HG02840 (cell line): ENCODE measurements around the gene ZNF669.
A peak's percentile ranks its signal among the peaks of the same experiment; 100 is the strongest.
"Not testable (repeated sequence)": the region's sequence is repeated elsewhere in the genome, so short reads cannot be mapped to it uniquely, and the experiment has no call there.

Experiments
- ATAC-seq: cut with Tn5 transposase; IDR thresholded peaks from one replicate; pipeline ENCODE4 v1.9.1; 2021; ENCODE audit warnings: mild to moderate bottlenecking, moderate library complexity, moderate number of reproducible peaks; ENCODE audit not compliant: unreplicated experiment, low FRiP score

ZNF669 gene

DNA sequence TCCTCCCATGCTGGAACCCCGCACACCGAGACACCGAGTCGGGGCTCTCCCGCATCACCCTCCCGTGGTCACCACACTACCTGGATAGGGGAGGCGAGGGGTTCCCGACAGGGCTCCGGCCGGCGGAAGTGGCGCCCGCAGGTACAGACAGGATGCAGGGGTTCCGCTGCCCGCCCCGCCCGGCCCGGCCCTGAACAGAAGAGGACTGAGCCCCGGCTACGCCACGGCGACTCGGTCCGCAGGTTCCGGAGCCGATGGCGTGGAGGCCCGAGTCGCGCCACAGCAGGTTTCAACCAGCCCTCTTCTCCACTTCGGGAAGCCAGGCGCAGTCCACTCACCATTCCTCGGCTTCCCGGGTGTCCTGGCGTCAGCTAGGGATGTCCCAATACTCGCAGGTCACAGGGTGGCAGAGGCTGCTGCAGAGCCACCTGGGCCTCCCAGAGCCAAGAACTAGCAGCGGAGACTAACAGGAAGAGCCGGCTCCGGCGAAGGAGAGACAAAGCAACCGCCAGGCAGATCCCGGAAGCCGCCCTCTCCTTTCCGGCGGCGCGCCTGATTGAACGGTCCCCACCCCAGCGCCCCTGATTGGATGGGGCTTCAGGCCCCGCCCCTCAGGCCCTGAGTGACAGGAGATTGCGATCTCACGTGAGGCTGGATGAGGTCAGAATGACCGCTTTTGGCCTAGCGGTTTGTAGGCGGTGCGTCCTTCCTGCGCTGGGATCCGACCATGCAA, at the start of gene ZNF669:
ZNF669 (minus strand) TSS at position 498 of the 733 bp plus-strand sequence; CDS start at position 341, 157 bp downstream.
- ATAC-seq: peak; percentile 100

DNA sequence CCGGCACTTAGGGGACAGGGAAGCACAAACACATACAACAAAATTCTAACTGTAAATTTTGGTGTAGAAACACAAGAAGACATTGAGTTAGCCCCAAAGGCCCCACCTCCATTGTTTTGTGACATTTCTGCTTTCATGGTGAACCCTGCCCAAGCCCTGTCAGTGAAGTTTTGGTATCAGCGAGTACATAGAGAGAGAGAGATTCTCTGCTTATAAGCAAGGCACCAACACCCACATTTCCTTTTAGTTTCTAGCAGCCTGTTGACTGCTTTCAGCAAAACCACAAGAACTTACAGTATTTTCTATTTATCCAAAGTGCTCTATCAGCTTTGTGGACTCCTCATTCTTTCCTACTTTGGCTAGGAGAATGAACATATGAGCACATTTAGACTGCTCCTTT, 43.6 kb upstream of the ZNF669 start:
- ATAC-seq: no peak

DNA sequence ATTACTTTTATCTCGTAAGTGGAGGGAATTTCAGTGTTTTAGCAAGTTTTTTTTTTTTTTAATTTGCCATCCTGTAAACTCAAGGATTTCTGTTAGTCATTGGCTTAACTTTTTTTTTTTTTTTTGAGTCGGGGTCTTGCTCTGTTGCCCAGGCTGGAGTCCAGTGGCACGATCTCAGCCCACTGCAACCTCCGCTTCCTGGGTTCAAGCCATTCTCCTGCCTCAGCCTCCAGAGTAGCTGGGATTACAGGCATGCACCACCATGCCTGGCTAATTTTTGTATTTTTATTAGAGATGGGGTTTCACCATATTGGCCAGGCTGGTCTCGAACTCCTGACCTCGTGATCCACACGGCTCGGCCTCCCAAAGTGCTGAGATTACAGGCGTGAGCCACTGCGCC, 43.0 kb upstream of the ZNF669 start:
- not testable (repeated sequence) for ATAC-seq

DNA sequence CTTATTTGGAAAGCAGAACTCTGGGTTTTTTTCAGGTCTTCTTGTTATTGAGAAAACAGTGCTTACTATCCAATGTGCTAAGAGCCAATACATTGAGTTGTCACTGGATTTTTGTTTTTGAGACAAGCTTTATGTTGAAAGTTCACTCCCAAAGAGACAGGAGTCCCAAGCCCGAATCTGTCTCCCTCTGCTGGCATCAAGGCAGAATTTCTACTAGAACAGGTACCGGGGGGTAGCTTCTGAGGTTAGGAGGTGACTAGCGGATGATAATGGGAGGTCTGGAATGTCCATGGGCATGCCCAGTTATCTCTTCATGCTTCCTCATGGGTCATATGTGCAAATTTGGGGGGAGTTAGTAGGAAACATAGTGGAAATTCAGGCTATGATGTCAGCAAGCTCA, 42.5 kb upstream of the ZNF669 start:
- ATAC-seq: no peak

DNA sequence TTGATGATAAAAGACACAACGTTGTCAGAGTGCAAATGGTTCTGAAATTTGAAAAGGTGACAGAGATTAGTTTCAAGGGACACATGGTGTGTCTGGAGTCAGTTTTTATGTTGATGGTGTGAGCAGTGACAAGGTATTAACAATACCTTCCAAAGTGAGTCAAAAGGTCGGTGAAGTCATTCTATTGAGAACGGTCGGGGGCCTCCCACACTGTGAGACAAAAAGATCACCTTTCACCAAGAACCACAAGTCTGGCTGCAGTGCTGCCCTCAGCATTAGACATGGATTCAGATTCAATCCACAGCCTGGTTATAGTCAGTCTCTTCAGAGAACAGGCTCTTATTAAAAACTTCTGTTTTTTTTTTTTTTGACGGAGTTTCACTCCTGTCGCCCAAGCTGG, 41.1 kb upstream of the ZNF669 start:
- ATAC-seq: no peak

DNA sequence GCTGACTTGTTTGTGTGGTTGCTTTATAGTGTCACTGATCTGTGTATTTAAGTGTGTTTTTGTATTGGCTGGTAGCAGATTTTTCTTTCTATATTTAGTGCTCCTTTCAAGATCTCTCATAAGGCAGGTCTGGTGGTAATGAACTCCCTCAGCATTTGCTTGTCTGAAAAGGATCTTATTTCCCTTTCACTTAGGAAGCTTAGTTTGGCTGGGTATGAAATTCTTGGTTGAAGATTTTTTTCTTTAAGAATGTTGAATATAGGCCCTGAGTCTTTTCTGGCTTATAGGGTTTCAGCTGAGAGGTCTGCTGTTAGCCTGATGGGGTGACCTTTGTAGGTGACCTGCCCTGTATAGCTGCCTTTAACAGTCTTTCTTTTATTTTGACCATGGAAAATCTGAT, 35.4 kb upstream of the ZNF669 start:
- not testable (repeated sequence) for ATAC-seq

DNA sequence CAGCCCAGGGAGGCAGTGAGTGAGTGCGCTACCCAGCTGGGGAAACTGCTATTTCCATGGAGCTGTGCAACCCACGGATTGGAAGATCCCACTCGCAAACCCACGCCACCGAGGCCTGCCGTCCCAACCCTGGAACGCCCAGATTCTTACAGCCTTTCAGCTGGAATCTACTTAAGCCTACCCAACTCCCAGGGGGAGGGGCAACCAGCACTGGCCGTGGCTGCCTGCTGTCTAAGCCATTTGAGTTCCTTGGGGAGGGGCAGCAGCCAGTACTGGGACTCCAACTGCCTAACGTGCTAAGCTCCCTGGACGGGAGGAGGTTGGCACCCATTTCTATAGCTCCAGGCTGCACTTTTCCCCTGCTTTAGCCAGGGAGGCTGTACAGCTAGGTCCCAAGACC, 27.1 kb upstream of the ZNF669 start:
- no peak for ATAC-seq

DNA sequence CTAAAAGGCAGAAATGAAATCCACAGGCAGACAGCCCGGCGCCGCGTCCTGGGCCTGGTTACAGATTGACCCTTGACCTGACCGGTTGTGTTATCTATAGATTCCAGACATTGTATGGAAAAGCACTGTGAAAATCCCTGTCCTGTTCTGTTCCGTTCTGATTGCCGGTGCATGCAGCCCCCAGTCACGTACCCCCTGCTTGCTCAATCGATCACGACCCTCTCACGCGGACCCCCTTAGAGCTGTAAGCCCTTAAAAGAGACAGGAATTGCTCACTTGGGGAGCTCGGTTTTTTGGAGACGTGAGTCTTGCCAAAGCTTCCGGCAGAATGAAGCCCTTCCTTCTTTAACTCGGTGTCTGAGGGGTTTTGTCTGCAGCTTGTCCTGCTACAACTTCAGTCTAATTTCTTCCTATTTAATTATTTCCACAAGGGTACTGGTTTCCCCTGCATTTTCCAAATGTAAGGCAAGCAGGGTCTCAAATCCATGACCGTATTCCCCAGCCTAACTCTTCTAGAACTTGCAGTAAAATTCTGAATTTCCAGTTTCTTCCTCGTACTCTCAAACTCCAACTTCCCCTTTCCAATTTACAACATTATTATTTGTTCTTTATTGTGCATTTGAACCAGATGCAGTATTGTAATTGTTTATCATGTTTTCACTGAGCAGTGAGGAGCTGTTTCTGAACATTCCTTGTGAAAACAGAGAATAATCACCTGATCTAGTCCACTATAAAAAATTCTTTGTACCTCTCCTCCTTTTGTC, 23.5 kb upstream of the ZNF669 start:
- ATAC-seq: not testable (repeated sequence)

DNA sequence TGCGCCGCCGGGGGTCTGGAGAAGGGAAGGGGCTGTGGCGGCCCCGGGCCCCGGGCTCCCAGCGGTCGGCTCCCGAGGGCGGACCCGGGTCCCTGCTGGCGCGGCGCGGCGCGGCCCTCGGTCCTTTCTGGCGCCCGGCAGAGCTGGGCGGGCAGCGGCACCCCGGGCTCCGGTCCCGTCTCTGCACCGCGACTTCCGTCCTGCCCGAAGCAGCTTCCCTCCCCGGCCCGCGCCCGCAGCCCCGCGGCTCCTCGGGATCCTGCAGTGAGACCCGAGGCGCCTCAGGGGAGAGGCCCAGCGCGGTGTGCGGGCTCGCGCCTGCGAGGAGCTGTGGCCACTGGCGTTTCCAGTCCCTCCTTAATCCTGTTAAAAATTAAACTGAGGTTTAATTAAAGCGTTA, 22.4 kb upstream of the ZNF669 start:
- peak; percentile 57 for ATAC-seq

DNA sequence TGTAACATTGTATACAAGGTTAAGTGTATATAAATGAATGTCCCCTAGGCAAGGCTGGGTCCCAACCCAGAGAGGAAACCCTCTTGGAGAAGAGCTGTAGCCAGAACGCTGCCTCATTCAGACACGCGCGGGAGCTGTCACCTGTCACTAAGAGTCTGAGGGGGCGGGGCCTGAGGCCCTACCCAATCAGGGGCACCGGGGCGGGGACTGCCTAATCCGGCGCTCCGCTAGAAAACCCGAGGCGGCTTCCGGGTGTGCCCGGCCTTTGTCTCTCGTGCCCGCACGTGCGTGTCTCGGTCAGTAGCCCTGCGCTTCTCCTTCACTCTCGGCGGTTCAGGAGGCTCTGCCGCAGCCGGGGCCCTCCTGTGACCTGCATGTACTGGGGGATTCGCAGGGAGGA, 22.0 kb upstream of the ZNF669 start:
- ATAC-seq: peak; percentile 99

DNA sequence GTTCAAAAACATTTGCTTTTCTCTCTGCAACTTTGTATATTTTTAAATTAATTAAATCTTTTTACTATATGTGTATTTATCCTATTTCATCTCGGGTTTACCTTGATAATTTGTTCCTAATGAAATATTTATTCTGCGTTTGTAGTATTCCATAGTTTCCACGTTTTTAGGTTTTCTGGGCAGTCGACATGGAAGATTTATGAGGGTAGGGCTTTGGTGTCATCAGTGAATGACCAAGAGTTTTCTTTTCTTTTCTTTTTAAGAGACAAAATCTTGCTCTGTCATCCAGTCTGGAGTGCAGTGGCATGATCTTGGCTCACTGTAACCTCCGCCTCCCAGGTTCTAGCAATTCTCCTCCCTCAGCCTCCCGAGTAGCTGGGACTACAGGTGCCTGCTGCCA, 17.2 kb upstream of the ZNF669 start:
- no peak for ATAC-seq

DNA sequence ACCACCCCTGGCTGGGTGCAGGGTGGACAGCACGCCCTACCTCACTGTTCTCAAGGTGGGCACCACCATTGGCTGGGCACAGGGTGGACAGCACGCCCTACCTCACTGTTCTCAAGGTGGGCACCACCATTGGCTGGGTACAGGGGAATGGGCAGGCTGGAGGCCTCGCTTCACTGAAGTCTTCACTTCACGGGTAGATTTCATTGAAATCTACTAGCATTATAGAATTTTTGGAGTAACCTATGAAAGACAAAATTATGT, 16.2 kb upstream of the ZNF669 start:
- ATAC-seq: not testable (repeated sequence)

DNA sequence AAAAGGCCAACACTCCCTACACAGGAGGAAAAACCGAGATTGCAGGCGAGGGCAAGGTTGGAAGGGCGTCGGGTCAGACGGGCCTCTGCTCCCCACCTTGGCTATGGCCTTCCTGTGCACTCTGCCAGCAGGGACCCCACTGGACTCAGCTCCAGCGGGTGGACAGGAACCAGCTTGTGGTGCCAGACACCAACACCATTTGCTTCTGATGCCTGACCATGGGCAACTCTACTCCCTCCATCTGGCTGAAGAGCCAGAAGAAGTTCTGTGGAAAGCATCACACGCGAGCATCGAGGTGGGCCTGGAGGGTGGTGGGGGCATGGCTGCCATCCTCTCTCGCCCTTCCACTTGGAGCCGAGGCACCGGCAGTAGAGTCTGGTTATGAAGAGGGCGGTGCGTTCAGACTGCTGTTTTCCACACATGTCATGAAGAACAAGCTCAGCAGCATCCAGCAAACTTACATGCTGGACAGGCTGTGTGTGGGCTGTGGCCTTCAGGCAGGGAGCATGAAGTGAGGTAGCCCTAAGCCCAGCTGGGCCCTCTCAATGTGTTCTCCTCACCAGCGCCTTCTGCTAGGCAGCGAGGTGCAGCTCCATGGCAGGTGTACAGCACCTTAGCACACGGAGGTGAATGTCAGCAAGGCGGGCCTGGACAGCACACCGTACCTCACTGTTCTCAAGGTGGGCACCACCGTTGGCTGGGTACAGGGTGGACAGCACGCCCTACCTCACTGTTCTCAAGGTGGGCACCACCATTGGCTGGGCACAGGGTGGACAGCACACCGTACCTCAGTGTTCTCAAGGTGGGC, 15.6 kb upstream of the ZNF669 start:
- ATAC-seq: no peak

DNA sequence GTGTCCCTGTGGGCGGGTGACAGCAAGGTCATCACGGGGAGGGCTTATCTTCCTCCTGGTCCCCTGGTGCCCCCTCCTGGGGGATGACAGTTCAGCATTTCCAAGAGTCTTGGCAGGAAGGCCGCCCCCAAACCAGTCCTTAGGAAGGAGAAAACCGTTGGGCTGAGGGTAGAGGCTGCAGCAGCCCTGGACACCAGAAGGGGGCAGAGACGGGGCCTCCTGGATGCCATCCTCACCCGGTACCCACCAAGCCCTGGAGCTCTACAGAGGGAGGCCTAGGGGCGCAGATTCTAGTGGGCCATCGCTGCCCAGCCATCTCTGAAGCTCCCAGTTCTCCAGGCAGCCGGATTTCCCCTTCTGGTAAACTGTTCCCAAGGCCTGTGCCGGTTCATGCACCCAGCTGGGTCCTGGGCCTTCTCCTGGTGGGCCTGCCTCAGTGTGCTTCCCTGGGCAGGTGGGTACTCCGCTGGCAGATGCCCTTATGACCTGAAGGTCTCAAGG, 14.8 kb upstream of the ZNF669 start:
- no peak for ATAC-seq

DNA sequence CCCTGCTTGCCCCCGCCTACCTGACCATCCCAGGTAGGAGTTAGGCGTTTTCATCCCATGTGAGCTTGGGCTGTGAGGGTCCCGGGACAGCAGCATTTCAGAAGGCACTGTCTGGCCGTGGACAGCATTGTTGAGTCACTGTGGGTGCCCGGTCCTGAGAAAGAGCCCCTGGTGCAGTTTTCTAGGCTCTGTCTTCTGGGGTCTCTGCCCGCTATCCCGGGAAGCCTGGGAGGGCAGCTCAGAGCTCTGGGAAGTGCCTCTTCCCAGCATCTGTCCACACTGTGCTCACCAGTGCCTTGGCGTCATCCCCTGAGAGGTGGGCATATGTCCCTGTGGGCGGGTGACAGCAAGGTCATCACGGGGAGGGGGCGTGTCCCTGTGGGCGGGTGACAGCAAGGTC, 11.4 kb upstream of the ZNF669 start:
- ATAC-seq: no peak

DNA sequence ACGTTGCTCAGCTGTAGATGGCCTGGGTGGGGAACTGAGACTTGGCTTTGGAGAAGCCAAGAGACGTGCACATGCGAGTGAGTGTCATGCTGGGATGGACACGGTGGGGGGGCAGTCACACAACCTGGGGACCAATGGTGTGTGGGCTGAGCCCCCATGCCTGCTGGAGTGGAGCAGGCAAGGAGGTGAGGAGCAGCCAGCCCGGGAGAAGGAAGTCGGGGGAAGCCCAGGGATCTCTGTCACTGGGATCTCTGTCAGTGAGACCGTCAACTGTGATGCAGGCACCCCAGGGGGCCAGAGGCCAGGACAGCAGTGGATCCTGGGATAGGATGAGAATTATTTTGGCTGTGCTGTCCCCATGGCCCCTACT, 11.0 kb upstream of the ZNF669 start:
- no peak for ATAC-seq

DNA sequence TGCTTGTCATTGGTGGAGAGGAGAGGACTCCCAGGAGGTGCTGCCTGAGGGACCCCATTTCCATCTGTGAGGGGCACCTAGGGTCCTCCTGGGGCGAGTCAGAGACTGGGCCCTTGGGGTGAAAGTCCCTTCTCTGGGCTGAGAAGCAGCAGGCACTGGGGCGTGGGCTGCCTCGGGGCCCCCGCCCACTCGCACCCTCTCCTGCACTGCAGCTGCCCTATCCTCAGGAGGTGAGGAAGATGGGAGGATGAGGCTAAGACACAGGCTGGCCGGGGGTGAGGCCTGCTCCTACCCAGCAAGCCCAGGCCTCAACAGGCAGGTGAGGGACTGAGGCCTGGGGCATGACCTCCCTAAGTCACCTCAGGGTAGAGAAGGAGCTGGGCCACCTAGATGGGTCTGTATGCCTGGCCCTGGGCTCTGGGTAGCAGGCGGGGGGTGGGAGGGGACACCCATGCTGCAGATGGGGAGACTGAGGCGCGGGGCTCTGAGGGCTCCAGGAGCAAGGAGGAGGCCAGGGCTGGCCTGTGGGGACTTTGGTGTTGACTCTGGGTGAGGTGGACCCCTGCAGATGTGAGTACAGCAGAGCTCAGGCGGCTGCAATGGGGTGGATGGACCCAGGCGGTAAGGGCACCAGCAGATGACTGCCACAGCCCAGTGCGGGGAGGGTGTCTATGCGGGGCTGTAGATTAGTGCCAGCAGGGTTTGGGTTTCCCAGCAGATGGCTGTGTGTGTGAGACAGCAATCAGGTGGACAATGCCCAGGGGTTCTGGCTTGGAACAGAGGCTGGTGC, 10.4 kb upstream of the ZNF669 start:
- ATAC-seq: no peak

DNA sequence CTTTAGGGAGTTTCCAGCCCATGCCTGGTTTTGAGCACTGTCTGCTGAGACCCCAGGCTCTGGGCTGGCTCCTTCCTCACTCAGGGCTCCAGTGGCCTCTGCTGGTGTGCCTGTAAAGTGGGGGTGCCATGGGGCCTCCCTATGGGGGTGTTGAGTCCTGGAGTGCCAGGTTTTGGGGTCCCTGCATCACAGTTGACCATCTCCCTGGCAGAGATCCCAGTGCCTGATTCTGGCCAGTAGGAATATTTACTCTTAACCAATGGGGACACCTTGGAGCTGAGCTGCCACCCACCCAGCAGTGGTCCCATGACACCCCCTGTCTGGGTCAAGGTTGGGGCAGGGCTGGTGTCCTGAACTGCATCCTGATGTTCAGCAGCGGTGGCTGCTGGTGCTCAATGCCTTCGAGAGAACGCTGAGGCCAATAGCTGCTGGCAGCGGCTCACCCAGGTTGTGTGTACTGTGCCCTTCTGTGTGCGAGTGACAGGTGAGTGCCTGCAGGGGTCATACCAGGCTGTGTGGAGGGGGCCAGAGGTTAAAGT, 9.6 kb upstream of the ZNF669 start:
- no peak for ATAC-seq

DNA sequence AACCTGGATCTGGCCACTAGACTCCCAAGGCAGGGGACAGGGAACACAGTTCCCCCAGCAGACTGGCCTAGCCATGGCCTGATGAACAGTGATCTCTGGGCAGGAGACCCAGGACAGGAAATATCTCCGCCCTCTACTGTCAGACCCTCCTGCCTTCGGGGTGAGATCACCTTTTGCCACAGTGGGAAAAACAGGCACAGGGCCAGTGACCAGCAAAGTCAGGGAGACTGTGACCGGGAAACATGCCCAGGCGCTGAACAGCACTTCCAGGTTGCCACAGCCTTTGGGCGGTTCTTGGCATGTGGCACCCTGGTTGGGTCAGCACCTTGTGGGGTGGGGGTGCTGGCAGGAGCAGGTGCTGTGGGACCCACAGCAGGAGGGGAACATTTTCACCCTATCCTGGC, 8.9 kb upstream of the ZNF669 start:
- no peak for ATAC-seq

DNA sequence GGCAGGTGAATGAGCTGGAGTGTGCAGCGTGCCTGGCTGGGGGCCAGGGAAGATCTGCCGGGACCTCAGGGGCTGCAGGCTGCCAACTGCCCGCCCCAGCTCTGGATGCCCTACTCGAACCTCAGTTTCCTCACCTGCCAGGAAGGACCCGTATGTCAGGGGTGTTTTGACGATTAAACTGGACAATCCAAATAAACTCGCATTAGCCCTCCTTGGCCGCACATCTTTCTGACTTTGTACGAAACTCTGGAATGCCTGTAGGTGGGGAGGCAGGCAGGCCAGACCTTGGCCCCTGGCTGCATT, 8.3 kb upstream of the ZNF669 start:
- no peak for ATAC-seq
